Gastrocnemius medialis (tissue), 4 donors: ENCODE results near the gene CMC2.

Experiments
- CTCF ChIP-seq, 5 experiments: fragments of 450-650 bp in 3 of 5; fragments of 200-600 bp in 2 of 5; sonication (generic) in 2 of 5; IDR thresholded peaks in 4 of 5; conservative IDR thresholded peaks in 1 of 5; 1 replicate in 4 of 5; 2 replicates in 1 of 5; pipeline ENCODE4 v1.5.1; 2016 to 2019; ENCODE audit warnings: antibody characterized with exemption in 5 of 5, mild to moderate bottlenecking in 3 of 5, moderate library complexity in 3 of 5
- POLR2A ChIP-seq, 2 donors: fragments of 450-650 bp; IDR thresholded peaks; one replicate each; pipeline ENCODE4 v1.6.1; 2017; ENCODE audit warnings: antibody characterized with exemption in 2 of 2, mild to moderate bottlenecking in 2 of 2, moderate library complexity in 2 of 2

- no peak for TF ChIP-seq CTCF (IDR thresholded peaks at IDR 0.05 in 4 of 5, conservative IDR thresholded peaks at IDR 0.05 in 1 of 5)
- TF ChIP-seq POLR2A (IDR thresholded peaks at IDR 0.05) = no peak
These were observed 16.9 kb downstream of the CMC2 start for GRCh38 chr16:80989801-80990200.
